NCI-H345 (cell line): ENCODE data around the gene RBM43.

Experiments used
- DNase-seq: peaks from one replicate; lab custom pipeline; 2025; lab: John Stamatoyannopoulos, UW

The RBM43 gene

GRCh38 chr2:151217343-151217742 is 44.3 kb downstream of the RBM43 start:
- DNase-seq: no peak

- no peak for DNase-seq
These were observed 54.6 kb downstream of the RBM43 start for GRCh38 chr2:151207100-151207499.

GRCh38 chr2:151206446-151206968 is 55.2 kb downstream of the RBM43 start:
- DNase-seq: no peak

GRCh38 chr2:151205571-151205970 is 56.1 kb downstream of the RBM43 start:
- DNase-seq: no peak

- DNase-seq: no peak
These were observed 56.9 kb downstream of the RBM43 start for GRCh38 chr2:151204756-151205155.

- no peak for DNase-seq
These were observed 60.8 kb downstream of the RBM43 start for GRCh38 chr2:151200844-151201243.

- DNase-seq: no peak
These were observed 61.4 kb downstream of the RBM43 start for GRCh38 chr2:151200277-151200676.

- DNase-seq: no peak
These were observed 63.0 kb downstream of the RBM43 start for GRCh38 chr2:151198645-151199044.
